ENCODE measurements around the gene AHDC1. TPM values are rescaled to one million over a fixed set of nuclear protein-coding genes. Genes with fewer than 3 reads are reported as not detected.

Gene AHDC1
- total and polyA plus RNA-seq, 2 of the 13 experiments (the other 11 are each of a cell fraction or from before 2014, with no cell fraction given), result 1.0 to 2.7 TPM

DNA sequence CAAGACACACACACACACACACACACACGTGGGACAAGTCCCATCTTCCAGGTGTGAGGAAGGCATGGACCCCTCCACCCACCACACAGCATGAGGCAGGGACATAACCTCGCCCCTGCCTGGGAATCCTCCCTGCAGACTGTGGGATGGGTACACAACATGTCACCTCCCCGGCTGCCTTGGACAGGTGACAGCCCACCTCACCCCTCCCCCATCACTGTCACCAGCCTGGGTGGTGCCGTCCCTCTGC is 40.7 kb downstream of the AHDC1 start:
- 29% methylated on average over 3 of the region's 4 CpGs for WGBS (ENCODE audit: low lambda C conversion rate)
- Histone ChIP-seq H3K4me3 (replicated peaks in 1 of 3; ENCODE audit: insufficient read depth in 1 of 3, low read depth in 2 of 3, low read length in 3 of 3) (peak overlapping the region in 1 of 3 experiments; percentile 57; a peak in 2 of 6 replicates), H3K27me3 (ENCODE audit: control insufficient read depth in 1 of 2, insufficient read depth in 2 of 2, low read length in 2 of 2) (no peaks in the 10 kb centered on the region), H3K9ac (ENCODE audit: insufficient read depth, low read depth, low read length) (peak overlapping the region; percentile 76), H3K27ac (ENCODE audit: extremely low read length, insufficient read depth, low read length) (peak overlapping the region; percentile 95), H2AFZ (ENCODE audit: low read length) (no peak overlapping the region), H3K79me2 (ENCODE audit: insufficient read depth, low read length) (peaks cover 19% of the 10 kb centered on the region), H3K36me3 (replicated peaks in 1 of 2; ENCODE audit: control insufficient read depth in 1 of 2, insufficient read depth in 2 of 2, low read length in 2 of 2) (peaks cover 1 to 5% of the 10 kb centered on the region in 2 experiments; a peak in 1 of 5 replicates), H3K9me3 (ENCODE audit: low read length) (no peaks in the 10 kb centered on the region), H4K20me1 (ENCODE audit: insufficient read depth, low read length) (no peaks in the 10 kb centered on the region), H3K4me1 (ENCODE audit: insufficient read depth, low read length) (peaks cover 81% of the 10 kb centered on the region), H3K4me2 (ENCODE audit: low read depth, low read length) (peak overlapping the region; percentile 86)
- in situ Hi-C loops (cut with HindIII; ENCODE audit: extremely low pct_ligation_motif_present, low pct_unique_long_range_greater_than_20kb) (no loop called here), intact Hi-C loops (cut with micrococcal nuclease; ENCODE audit: unreplicated experiment) (loop anchor here (5.0 kb wide), 1 partner anchor 99 kb away; no protein-coding TSS in a partner anchor)
- no peak for FAIRE-seq
- no peak for DNase-seq (ENCODE audit: low spot score)
- CTCF ChIA-PET (ENCODE audit: low intra/inter-chr PET ratio, low total read pairs), result no interaction called here
- POLR2A ChIA-PET, result interaction anchor here (1.0 to 3.4 kb wide), 18 partner anchors 9 to 162 kb away, joined by 3 to 48 read pairs (median 8); partner anchors contain the start of genes AHDC1, FAM76A and IFI6
- ATAC-seq, result no peak
- no TSS peak for BruUV-seq (replicated peaks)
- TF ChIP-seq CEBPB (IDR thresholded peaks at IDR 0.05; ENCODE audit: borderline replicate concordance, low read depth, low read length) (no peak), SMYD3 (CRISPR knock-in tag; IDR thresholded peaks at IDR 0.05) (no peak), NFATC3 (CRISPR knock-in tag; IDR thresholded peaks at IDR 0.05) (no peak), FOSL1 (CRISPR knock-in tag; IDR thresholded peaks at IDR 0.05; ENCODE audit: borderline replicate concordance) (no peak), ZNF160 (CRISPR knock-in tag; IDR thresholded peaks at IDR 0.05) (no peak)
- TF ChIP-seq, protein P1, sequence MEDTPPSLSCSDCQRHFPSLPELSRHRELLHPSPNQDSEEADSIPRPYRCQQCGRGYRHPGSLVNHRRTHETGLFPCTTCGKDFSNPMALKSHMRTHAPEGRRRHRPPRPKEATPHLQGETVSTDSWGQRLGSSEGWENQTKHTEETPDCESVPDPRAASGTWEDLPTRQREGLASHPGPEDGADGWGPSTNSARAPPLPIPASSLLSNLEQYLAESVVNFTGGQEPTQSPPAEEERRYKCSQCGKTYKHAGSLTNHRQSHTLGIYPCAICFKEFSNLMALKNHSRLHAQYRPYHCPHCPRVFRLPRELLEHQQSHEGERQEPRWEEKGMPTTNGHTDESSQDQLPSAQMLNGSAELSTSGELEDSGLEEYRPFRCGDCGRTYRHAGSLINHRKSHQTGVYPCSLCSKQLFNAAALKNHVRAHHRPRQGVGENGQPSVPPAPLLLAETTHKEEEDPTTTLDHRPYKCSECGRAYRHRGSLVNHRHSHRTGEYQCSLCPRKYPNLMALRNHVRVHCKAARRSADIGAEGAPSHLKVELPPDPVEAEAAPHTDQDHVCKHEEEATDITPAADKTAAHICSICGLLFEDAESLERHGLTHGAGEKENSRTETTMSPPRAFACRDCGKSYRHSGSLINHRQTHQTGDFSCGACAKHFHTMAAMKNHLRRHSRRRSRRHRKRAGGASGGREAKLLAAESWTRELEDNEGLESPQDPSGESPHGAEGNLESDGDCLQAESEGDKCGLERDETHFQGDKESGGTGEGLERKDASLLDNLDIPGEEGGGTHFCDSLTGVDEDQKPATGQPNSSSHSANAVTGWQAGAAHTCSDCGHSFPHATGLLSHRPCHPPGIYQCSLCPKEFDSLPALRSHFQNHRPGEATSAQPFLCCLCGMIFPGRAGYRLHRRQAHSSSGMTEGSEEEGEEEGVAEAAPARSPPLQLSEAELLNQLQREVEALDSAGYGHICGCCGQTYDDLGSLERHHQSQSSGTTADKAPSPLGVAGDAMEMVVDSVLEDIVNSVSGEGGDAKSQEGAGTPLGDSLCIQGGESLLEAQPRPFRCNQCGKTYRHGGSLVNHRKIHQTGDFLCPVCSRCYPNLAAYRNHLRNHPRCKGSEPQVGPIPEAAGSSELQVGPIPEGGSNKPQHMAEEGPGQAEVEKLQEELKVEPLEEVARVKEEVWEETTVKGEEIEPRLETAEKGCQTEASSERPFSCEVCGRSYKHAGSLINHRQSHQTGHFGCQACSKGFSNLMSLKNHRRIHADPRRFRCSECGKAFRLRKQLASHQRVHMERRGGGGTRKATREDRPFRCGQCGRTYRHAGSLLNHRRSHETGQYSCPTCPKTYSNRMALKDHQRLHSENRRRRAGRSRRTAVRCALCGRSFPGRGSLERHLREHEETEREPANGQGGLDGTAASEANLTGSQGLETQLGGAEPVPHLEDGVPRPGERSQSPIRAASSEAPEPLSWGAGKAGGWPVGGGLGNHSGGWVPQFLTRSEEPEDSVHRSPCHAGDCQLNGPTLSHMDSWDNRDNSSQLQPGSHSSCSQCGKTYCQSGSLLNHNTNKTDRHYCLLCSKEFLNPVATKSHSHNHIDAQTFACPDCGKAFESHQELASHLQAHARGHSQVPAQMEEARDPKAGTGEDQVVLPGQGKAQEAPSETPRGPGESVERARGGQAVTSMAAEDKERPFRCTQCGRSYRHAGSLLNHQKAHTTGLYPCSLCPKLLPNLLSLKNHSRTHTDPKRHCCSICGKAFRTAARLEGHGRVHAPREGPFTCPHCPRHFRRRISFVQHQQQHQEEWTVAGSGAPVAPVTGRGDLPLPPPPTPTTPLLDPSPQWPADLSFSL (CRISPR knock-in tag; IDR thresholded peaks at IDR 0.05), result peak; percentile 84; the same call in 1 of the 2 replicates
- TF ChIP-seq, protein P2, sequence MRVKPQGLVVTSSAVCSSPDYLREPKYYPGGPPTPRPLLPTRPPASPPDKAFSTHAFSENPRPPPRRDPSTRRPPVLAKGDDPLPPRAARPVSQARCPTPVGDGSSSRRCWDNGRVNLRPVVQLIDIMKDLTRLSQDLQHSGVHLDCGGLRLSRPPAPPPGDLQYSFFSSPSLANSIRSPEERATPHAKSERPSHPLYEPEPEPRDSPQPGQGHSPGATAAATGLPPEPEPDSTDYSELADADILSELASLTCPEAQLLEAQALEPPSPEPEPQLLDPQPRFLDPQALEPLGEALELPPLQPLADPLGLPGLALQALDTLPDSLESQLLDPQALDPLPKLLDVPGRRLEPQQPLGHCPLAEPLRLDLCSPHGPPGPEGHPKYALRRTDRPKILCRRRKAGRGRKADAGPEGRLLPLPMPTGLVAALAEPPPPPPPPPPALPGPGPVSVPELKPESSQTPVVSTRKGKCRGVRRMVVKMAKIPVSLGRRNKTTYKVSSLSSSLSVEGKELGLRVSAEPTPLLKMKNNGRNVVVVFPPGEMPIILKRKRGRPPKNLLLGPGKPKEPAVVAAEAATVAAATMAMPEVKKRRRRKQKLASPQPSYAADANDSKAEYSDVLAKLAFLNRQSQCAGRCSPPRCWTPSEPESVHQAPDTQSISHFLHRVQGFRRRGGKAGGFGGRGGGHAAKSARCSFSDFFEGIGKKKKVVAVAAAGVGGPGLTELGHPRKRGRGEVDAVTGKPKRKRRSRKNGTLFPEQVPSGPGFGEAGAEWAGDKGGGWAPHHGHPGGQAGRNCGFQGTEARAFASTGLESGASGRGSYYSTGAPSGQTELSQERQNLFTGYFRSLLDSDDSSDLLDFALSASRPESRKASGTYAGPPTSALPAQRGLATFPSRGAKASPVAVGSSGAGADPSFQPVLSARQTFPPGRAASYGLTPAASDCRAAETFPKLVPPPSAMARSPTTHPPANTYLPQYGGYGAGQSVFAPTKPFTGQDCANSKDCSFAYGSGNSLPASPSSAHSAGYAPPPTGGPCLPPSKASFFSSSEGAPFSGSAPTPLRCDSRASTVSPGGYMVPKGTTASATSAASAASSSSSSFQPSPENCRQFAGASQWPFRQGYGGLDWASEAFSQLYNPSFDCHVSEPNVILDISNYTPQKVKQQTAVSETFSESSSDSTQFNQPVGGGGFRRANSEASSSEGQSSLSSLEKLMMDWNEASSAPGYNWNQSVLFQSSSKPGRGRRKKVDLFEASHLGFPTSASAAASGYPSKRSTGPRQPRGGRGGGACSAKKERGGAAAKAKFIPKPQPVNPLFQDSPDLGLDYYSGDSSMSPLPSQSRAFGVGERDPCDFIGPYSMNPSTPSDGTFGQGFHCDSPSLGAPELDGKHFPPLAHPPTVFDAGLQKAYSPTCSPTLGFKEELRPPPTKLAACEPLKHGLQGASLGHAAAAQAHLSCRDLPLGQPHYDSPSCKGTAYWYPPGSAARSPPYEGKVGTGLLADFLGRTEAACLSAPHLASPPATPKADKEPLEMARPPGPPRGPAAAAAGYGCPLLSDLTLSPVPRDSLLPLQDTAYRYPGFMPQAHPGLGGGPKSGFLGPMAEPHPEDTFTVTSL (CRISPR knock-in tag; IDR thresholded peaks at IDR 0.05; ENCODE audit: borderline replicate concordance), result no peak
- TF ChIP-seq, protein P3, sequence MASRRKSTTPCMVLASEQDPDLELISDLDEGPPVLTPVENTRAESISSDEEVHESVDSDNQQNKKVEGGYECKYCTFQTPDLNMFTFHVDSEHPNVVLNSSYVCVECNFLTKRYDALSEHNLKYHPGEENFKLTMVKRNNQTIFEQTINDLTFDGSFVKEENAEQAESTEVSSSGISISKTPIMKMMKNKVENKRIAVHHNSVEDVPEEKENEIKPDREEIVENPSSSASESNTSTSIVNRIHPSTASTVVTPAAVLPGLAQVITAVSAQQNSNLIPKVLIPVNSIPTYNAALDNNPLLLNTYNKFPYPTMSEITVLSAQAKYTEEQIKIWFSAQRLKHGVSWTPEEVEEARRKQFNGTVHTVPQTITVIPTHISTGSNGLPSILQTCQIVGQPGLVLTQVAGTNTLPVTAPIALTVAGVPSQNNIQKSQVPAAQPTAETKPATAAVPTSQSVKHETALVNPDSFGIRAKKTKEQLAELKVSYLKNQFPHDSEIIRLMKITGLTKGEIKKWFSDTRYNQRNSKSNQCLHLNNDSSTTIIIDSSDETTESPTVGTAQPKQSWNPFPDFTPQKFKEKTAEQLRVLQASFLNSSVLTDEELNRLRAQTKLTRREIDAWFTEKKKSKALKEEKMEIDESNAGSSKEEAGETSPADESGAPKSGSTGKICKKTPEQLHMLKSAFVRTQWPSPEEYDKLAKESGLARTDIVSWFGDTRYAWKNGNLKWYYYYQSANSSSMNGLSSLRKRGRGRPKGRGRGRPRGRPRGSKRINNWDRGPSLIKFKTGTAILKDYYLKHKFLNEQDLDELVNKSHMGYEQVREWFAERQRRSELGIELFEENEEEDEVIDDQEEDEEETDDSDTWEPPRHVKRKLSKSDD (CRISPR knock-in tag; IDR thresholded peaks at IDR 0.05; ENCODE audit: low read depth), result no peak

Data from HepG2 (cell line).